Left lung (tissue), 10 donors: Measurements from ENCODE around the gene LRRC31. TPM values are rescaled to one million over a fixed set of nuclear protein-coding genes. Genes with fewer than 3 reads are reported as not detected.

Experiments used
- ATAC-seq: fragments of 200-7000 bp; cut with Tn5 transposase; one replicate; pipeline ENCODE4 v1.9.1; 2020; ENCODE audit warnings: moderate library complexity
- DNase-seq, 4 donors: peaks; one replicate each; pipeline ENCODE4 v3.0.0-alpha.2; 2013 to 2020
- H3K27ac ChIP-seq, 2 donors: fragments of 200-600 bp; sonication (generic) in 1 of 2; one replicate each; pipeline versions ENCODE4 v1.5.0 to v1.8.0; 2020 to 2021
- H3K27me3 ChIP-seq, 2 donors: fragments of 200-600 bp; sonication (generic) in 1 of 2; one replicate each; pipeline versions ENCODE4 v1.5.0 to v1.8.0; 2020 to 2021
- H3K36me3 ChIP-seq, 2 donors: fragments of 200-600 bp; sonication (generic) in 1 of 2; one replicate each; pipeline versions ENCODE4 v1.5.0 to v1.8.0; 2020 to 2021
- H3K4me1 ChIP-seq, 2 donors: fragments of 200-600 bp; one replicate each; pipeline ENCODE4 v1.8.0; 2021
- H3K4me3 ChIP-seq, 2 donors: fragments of 200-600 bp; sonication (generic) in 1 of 2; one replicate each; pipeline versions ENCODE4 v1.5.0 to v1.8.0; 2020 to 2021; ENCODE audit warnings: mild to moderate bottlenecking in 1 of 2
- H3K9me3 ChIP-seq, 2 donors: fragments of 200-600 bp; sonication (generic) in 1 of 2; one replicate each; pipeline versions ENCODE4 v1.5.0 to v1.8.0; 2020 to 2021
- intact Hi-C, 2 donors: fragments of 100-400 bp; cut with DNase I; formaldehyde crosslinking; loops; one replicate each; pipeline versions ENCODE4 v1.11.2 to v1.14.2; 2022
- polyA plus RNA-seq, 6 donors: library from polyadenylated mRNA; unstranded; fragments of 120-200 nt; gene quantifications; one replicate each; pipeline ENCODE4 v1.2.1, GENCODE V29; 2013; ENCODE audit not compliant: insufficient read length in 6 of 6
- total RNA-seq, 2 donors: library from RNA; stranded (reverse); fragmentation: NEBNext Ultra II Directional; extraction: Animal tissue kit (Norgen Biotek cat#: 25700); gene quantifications; one replicate each; pipeline ENCODE4 v1.2.1, GENCODE V29; 2021
- TF ChIP-seq, protein P1 (sequence below), 2 donors: fragments of 200-600 bp; sonication (generic) in 1 of 2; IDR thresholded peaks; one replicate each; pipeline versions ENCODE4 v1.5.0 to v1.8.0; 2021; ENCODE audit warnings: antibody characterized with exemption in 2 of 2
- donor health status: DM: no; HTN: yes; CAD: no.
- donor health status: DM: no; HTN: no; CAD: no.

LRRC31 gene
- total and polyA plus RNA-seq, 8 donors = 0.06 to 0.47 (median 0.19) TPM; not detected in 4

DNA sequence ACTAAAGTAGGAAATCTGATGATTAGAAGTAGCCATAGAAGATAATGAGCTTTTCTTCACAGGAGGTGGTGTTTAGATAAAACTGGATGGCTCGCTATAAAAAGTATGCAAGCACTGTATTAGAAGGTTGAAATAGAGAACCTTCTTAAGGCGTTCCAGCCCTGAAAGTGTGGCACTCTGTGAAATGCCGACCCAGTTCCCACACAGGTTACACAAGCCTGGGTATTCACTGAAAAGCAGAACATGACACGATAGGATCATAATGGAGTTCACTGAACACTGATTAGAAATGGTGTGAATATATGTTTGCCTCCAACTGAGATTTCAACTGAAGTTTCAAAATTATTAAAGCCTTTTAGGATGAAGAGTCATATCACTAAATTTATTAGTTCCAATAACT, 42.0 kb downstream of the LRRC31 start:
- no peaks in the 10 kb centered on the region for H3K4me1 ChIP-seq
- intact Hi-C loops = no loop called here
- TF ChIP-seq, protein P1, sequence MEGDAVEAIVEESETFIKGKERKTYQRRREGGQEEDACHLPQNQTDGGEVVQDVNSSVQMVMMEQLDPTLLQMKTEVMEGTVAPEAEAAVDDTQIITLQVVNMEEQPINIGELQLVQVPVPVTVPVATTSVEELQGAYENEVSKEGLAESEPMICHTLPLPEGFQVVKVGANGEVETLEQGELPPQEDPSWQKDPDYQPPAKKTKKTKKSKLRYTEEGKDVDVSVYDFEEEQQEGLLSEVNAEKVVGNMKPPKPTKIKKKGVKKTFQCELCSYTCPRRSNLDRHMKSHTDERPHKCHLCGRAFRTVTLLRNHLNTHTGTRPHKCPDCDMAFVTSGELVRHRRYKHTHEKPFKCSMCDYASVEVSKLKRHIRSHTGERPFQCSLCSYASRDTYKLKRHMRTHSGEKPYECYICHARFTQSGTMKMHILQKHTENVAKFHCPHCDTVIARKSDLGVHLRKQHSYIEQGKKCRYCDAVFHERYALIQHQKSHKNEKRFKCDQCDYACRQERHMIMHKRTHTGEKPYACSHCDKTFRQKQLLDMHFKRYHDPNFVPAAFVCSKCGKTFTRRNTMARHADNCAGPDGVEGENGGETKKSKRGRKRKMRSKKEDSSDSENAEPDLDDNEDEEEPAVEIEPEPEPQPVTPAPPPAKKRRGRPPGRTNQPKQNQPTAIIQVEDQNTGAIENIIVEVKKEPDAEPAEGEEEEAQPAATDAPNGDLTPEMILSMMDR (IDR thresholded peaks at IDR 0.05) = no peak
- H3K27ac ChIP-seq = no peak overlapping the region
- no peaks in the 10 kb centered on the region for H3K27me3 ChIP-seq
- H3K4me3 ChIP-seq = no peak overlapping the region
- no peak for ATAC-seq
- no peak for DNase-seq
- no peaks in the 10 kb centered on the region for H3K9me3 ChIP-seq
- no peaks in the 10 kb centered on the region for H3K36me3 ChIP-seq

GRCh38 chr3:169825316-169825715, 44.4 kb downstream of the LRRC31 start:
- no peak for ATAC-seq
- no peaks in the 10 kb centered on the region for H3K36me3 ChIP-seq
- no peaks in the 10 kb centered on the region for H3K4me1 ChIP-seq
- TF ChIP-seq, protein P1 (IDR thresholded peaks at IDR 0.05) = no peak
- H3K27ac ChIP-seq = no peak overlapping the region
- intact Hi-C loops = no loop called here
- DNase-seq = no peak
- H3K4me3 ChIP-seq = no peak overlapping the region
- H3K9me3 ChIP-seq = no peaks in the 10 kb centered on the region
- no peaks in the 10 kb centered on the region for H3K27me3 ChIP-seq

GRCh38 chr3:169822983-169823382, 46.8 kb downstream of the LRRC31 start:
- H3K27me3 ChIP-seq = no peaks in the 10 kb centered on the region
- no peak for DNase-seq

GRCh38 chr3:169822540-169822939, 47.2 kb downstream of the LRRC31 start:
- DNase-seq = no peak
- intact Hi-C loops = no loop called here
- no peaks in the 10 kb centered on the region for H3K9me3 ChIP-seq
- no peaks in the 10 kb centered on the region for H3K36me3 ChIP-seq
- no peaks in the 10 kb centered on the region for H3K4me1 ChIP-seq
- ATAC-seq = no peak
- no peak overlapping the region for H3K4me3 ChIP-seq
- TF ChIP-seq, protein P1 (IDR thresholded peaks at IDR 0.05) = no peak
- H3K27ac ChIP-seq = no peak overlapping the region
- no peaks in the 10 kb centered on the region for H3K27me3 ChIP-seq

More at GRCh38 chr3:169822983-169823382, 46.8 kb downstream of the LRRC31 start:
- intact Hi-C loops = no loop called here
- no peak for ATAC-seq
- Histone ChIP-seq H3K4me1 (no peaks in the 10 kb centered on the region), H3K36me3 (no peaks in the 10 kb centered on the region), H3K27ac (no peak overlapping the region), H3K9me3 (no peaks in the 10 kb centered on the region), H3K4me3 (no peak overlapping the region)
- TF ChIP-seq, protein P1 (IDR thresholded peaks at IDR 0.05) = no peak

GRCh38 chr3:169822091-169822490, 47.6 kb downstream of the LRRC31 start:
- DNase-seq (no peak), ATAC-seq (no peak)
- Histone ChIP-seq H3K36me3 (no peaks in the 10 kb centered on the region), H3K27ac (no peak overlapping the region), H3K4me3 (no peak overlapping the region), H3K27me3 (no peaks in the 10 kb centered on the region), H3K4me1 (no peaks in the 10 kb centered on the region), H3K9me3 (no peaks in the 10 kb centered on the region)
- TF ChIP-seq, protein P1 (IDR thresholded peaks at IDR 0.05) = no peak
- intact Hi-C loops = no loop called here
